ENCODE results near the gene TEDC1.

GRCh38 chr14:105532735-105533141 is 41.7 kb downstream of the TEDC1 start:
- TF ChIP-seq, protein P1, sequence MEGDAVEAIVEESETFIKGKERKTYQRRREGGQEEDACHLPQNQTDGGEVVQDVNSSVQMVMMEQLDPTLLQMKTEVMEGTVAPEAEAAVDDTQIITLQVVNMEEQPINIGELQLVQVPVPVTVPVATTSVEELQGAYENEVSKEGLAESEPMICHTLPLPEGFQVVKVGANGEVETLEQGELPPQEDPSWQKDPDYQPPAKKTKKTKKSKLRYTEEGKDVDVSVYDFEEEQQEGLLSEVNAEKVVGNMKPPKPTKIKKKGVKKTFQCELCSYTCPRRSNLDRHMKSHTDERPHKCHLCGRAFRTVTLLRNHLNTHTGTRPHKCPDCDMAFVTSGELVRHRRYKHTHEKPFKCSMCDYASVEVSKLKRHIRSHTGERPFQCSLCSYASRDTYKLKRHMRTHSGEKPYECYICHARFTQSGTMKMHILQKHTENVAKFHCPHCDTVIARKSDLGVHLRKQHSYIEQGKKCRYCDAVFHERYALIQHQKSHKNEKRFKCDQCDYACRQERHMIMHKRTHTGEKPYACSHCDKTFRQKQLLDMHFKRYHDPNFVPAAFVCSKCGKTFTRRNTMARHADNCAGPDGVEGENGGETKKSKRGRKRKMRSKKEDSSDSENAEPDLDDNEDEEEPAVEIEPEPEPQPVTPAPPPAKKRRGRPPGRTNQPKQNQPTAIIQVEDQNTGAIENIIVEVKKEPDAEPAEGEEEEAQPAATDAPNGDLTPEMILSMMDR (IDR thresholded peaks at IDR 0.05), result no peak
- TF ChIP-seq ESRRA (CRISPR knock-in tag; IDR thresholded peaks at IDR 0.05; ENCODE audit: borderline replicate concordance), result no peak
- no peak for TF ChIP-seq ZSCAN18 (CRISPR knock-in tag; IDR thresholded peaks at IDR 0.05)
- no peak for TF ChIP-seq NFATC4 (CRISPR knock-in tag; IDR thresholded peaks at IDR 0.05)
- no peak for TF ChIP-seq FOXK1 (CRISPR knock-in tag; IDR thresholded peaks at IDR 0.05)
- TF ChIP-seq USF1 (CRISPR knock-in tag; IDR thresholded peaks at IDR 0.05), result no peak
